ENCODE results near the gene ARFIP1.

ARFIP1 gene

DNA sequence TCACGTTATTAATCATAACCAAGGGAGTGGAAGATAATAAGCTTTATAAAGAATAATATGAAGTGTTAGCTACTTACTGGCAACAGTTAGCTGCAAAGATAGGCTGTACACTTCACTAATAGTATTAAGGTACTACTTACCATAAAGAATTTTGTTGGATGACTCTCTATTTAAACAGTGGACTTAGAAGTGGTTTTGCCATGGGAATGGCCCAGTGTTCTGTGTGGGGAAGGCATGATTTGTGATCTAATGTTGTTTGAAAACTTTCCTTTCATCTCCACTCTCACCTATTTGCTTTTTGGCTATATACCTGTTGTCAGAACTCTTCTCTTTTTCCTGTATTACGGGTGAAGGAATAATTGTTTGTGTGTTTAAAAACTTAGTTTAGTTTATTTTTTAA is 179.3 kb downstream of the ARFIP1 start (continued):
- TF ChIP-seq, protein P1, sequence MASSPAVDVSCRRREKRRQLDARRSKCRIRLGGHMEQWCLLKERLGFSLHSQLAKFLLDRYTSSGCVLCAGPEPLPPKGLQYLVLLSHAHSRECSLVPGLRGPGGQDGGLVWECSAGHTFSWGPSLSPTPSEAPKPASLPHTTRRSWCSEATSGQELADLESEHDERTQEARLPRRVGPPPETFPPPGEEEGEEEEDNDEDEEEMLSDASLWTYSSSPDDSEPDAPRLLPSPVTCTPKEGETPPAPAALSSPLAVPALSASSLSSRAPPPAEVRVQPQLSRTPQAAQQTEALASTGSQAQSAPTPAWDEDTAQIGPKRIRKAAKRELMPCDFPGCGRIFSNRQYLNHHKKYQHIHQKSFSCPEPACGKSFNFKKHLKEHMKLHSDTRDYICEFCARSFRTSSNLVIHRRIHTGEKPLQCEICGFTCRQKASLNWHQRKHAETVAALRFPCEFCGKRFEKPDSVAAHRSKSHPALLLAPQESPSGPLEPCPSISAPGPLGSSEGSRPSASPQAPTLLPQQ (tag by site-specific recombination; IDR thresholded peaks at IDR 0.05): no peak
- TF ChIP-seq, protein P2, sequence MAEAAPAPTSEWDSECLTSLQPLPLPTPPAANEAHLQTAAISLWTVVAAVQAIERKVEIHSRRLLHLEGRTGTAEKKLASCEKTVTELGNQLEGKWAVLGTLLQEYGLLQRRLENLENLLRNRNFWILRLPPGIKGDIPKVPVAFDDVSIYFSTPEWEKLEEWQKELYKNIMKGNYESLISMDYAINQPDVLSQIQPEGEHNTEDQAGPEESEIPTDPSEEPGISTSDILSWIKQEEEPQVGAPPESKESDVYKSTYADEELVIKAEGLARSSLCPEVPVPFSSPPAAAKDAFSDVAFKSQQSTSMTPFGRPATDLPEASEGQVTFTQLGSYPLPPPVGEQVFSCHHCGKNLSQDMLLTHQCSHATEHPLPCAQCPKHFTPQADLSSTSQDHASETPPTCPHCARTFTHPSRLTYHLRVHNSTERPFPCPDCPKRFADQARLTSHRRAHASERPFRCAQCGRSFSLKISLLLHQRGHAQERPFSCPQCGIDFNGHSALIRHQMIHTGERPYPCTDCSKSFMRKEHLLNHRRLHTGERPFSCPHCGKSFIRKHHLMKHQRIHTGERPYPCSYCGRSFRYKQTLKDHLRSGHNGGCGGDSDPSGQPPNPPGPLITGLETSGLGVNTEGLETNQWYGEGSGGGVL (tag by site-specific recombination; IDR thresholded peaks at IDR 0.05): no peak
- TF ChIP-seq ZNF555 (tag by site-specific recombination; conservative IDR thresholded peaks at IDR 0.05): no peak

DNA sequence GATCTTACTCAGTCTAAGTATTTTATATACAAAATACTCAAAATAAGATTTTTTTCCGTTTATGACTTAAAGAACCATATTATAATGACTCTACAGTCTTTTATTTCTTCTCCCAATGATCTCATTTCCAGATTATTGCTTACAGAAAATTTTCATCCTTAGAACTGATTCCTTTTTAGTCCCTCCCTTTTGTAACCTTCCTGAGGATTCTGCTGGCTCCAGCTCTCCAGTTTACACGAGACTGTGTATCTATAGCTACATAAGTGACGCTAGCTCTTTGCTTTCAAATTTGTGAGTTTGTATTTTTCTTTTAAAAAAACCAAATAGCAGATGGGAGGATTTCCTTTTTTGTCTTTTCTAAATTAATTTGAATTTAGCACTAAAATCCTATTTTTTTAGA is 180.3 kb downstream of the ARFIP1 start:
- H3K9me3 ChIP-seq (ENCODE audit: control insufficient read depth, insufficient read depth, low read depth, low read length): no peaks in the 10 kb centered on the region
- no peak overlapping the region for H3K27ac ChIP-seq (ENCODE audit: extremely low read depth, low read depth, low read length)
- no peak overlapping the region for H3K4me3 ChIP-seq (ENCODE audit: low read depth, low read length)
- TF ChIP-seq, protein P3, sequence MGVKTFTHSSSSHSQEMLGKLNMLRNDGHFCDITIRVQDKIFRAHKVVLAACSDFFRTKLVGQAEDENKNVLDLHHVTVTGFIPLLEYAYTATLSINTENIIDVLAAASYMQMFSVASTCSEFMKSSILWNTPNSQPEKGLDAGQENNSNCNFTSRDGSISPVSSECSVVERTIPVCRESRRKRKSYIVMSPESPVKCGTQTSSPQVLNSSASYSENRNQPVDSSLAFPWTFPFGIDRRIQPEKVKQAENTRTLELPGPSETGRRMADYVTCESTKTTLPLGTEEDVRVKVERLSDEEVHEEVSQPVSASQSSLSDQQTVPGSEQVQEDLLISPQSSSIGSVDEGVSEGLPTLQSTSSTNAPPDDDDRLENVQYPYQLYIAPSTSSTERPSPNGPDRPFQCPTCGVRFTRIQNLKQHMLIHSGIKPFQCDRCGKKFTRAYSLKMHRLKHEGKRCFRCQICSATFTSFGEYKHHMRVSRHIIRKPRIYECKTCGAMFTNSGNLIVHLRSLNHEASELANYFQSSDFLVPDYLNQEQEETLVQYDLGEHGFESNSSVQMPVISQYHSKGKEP (tag by site-specific recombination; IDR thresholded peaks at IDR 0.05): no peak
- TF ChIP-seq, protein P4, sequence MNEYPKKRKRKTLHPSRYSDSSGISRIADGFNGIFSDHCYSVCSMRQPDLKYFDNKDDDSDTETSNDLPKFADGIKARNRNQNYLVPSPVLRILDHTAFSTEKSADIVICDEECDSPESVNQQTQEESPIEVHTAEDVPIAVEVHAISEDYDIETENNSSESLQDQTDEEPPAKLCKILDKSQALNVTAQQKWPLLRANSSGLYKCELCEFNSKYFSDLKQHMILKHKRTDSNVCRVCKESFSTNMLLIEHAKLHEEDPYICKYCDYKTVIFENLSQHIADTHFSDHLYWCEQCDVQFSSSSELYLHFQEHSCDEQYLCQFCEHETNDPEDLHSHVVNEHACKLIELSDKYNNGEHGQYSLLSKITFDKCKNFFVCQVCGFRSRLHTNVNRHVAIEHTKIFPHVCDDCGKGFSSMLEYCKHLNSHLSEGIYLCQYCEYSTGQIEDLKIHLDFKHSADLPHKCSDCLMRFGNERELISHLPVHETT (tag by site-specific recombination; IDR thresholded peaks at IDR 0.05): no peak
- TF ChIP-seq ZNF621 (tag by site-specific recombination; IDR thresholded peaks at IDR 0.05) (no peak), ZNF140 (tag by site-specific recombination; IDR thresholded peaks at IDR 0.05) (no peak), YY2 (tag by site-specific recombination; IDR thresholded peaks at IDR 0.05) (no peak), ZNF155 (tag by site-specific recombination; IDR thresholded peaks at IDR 0.05) (no peak), ZNF776 (tag by site-specific recombination; IDR thresholded peaks at IDR 0.05; ENCODE audit: borderline replicate concordance) (no peak), OSR2 (tag by site-specific recombination; IDR thresholded peaks at IDR 0.05) (no peak)
- TF ChIP-seq, protein P5, sequence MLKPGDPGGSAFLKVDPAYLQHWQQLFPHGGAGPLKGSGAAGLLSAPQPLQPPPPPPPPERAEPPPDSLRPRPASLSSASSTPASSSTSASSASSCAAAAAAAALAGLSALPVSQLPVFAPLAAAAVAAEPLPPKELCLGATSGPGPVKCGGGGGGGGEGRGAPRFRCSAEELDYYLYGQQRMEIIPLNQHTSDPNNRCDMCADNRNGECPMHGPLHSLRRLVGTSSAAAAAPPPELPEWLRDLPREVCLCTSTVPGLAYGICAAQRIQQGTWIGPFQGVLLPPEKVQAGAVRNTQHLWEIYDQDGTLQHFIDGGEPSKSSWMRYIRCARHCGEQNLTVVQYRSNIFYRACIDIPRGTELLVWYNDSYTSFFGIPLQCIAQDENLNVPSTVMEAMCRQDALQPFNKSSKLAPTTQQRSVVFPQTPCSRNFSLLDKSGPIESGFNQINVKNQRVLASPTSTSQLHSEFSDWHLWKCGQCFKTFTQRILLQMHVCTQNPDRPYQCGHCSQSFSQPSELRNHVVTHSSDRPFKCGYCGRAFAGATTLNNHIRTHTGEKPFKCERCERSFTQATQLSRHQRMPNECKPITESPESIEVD (tag by site-specific recombination; IDR thresholded peaks at IDR 0.05): no peak
- TF ChIP-seq, protein P6, sequence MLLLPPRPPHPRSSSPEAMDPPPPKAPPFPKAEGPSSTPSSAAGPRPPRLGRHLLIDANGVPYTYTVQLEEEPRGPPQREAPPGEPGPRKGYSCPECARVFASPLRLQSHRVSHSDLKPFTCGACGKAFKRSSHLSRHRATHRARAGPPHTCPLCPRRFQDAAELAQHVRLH (tag by site-specific recombination; IDR thresholded peaks at IDR 0.05): no peak
- TF ChIP-seq, protein P7, sequence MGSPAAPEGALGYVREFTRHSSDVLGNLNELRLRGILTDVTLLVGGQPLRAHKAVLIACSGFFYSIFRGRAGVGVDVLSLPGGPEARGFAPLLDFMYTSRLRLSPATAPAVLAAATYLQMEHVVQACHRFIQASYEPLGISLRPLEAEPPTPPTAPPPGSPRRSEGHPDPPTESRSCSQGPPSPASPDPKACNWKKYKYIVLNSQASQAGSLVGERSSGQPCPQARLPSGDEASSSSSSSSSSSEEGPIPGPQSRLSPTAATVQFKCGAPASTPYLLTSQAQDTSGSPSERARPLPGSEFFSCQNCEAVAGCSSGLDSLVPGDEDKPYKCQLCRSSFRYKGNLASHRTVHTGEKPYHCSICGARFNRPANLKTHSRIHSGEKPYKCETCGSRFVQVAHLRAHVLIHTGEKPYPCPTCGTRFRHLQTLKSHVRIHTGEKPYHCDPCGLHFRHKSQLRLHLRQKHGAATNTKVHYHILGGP (tag by site-specific recombination; IDR thresholded peaks at IDR 0.05): no peak
- TF ChIP-seq, protein P8, sequence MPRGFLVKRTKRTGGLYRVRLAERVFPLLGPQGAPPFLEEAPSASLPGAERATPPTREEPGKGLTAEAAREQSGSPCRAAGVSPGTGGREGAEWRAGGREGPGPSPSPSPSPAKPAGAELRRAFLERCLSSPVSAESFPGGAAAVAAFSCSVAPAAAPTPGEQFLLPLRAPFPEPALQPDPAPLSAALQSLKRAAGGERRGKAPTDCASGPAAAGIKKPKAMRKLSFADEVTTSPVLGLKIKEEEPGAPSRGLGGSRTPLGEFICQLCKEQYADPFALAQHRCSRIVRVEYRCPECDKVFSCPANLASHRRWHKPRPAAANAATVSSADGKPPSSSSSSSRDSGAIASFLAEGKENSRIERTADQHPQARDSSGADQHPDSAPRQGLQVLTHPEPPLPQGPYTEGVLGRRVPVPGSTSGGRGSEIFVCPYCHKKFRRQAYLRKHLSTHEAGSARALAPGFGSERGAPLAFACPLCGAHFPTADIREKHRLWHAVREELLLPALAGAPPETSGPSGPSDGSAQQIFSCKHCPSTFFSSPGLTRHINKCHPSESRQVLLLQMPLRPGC (tag by site-specific recombination; IDR thresholded peaks at IDR 0.05): no peak
- TF ChIP-seq, protein P9, sequence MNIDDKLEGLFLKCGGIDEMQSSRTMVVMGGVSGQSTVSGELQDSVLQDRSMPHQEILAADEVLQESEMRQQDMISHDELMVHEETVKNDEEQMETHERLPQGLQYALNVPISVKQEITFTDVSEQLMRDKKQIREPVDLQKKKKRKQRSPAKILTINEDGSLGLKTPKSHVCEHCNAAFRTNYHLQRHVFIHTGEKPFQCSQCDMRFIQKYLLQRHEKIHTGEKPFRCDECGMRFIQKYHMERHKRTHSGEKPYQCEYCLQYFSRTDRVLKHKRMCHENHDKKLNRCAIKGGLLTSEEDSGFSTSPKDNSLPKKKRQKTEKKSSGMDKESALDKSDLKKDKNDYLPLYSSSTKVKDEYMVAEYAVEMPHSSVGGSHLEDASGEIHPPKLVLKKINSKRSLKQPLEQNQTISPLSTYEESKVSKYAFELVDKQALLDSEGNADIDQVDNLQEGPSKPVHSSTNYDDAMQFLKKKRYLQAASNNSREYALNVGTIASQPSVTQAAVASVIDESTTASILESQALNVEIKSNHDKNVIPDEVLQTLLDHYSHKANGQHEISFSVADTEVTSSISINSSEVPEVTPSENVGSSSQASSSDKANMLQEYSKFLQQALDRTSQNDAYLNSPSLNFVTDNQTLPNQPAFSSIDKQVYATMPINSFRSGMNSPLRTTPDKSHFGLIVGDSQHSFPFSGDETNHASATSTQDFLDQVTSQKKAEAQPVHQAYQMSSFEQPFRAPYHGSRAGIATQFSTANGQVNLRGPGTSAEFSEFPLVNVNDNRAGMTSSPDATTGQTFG (tag by site-specific recombination; IDR thresholded peaks at IDR 0.05; ENCODE audit: borderline replicate concordance): no peak
- TF ChIP-seq, protein P10, sequence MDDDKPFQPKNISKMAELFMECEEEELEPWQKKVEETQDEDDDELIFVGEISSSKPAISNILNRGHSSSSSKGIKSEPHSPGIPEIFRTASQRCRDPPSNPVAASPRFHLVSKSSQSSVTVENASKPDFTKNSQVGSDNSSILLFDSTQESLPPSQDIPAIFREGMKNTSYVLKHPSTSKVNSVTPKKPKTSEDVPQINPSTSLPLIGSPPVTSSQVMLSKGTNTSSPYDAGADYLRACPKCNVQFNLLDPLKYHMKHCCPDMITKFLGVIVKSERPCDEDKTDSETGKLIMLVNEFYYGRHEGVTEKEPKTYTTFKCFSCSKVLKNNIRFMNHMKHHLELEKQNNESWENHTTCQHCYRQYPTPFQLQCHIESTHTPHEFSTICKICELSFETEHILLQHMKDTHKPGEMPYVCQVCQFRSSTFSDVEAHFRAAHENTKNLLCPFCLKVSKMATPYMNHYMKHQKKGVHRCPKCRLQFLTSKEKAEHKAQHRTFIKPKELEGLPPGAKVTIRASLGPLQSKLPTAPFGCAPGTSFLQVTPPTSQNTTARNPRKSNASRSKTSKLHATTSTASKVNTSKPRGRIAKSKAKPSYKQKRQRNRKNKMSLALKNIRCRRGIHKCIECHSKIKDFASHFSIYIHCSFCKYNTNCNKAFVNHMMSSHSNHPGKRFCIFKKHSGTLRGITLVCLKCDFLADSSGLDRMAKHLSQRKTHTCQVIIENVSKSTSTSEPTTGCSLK (tag by site-specific recombination; IDR thresholded peaks at IDR 0.05): no peak
- ChIA-PET CTCF (interaction anchor here (1.3 kb wide), 1 partner anchor 167 kb away, joined by 6 read pairs; no protein-coding TSS in a partner anchor), POLR2A (no interaction called here)
- H3K4me1 ChIP-seq (ENCODE audit: control insufficient read depth, insufficient read depth, low read length): peaks cover 4% of the 10 kb centered on the region; the same call in 1 of the 2 replicates
- peaks cover 0 to 4% of the 10 kb centered on the region in 2 experiments; a peak in 1 of 3 replicates for H3K36me3 ChIP-seq (ENCODE audit: control insufficient read depth in 2 of 2, insufficient read depth in 1 of 2, low read length in 2 of 2)
